ENCODE results near the gene TBL1X.

TBL1X gene

GRCh38 chrX:9628779-9629493 lies 164.1 kb downstream of the TBL1X start:
- no peak for DNase-seq (ENCODE audit: low spot score)

GRCh38 chrX:9634551-9634950 lies 169.7 kb downstream of the TBL1X start:
- no peak for DNase-seq (ENCODE audit: low spot score)

- DNase-seq (ENCODE audit: low spot score) = no peak
These were observed 170.5 kb downstream of the TBL1X start for GRCh38 chrX:9635368-9635767.

- DNase-seq (ENCODE audit: low spot score) = no peak
These were observed 170.9 kb downstream of the TBL1X start for GRCh38 chrX:9635803-9636202.

GRCh38 chrX:9638871-9639270 lies 174.0 kb downstream of the TBL1X start:
- no peak for DNase-seq (ENCODE audit: low spot score)

- DNase-seq (ENCODE audit: low spot score) = no peak
These were observed 177.6 kb downstream of the TBL1X start for GRCh38 chrX:9642270-9642995.

GRCh38 chrX:9643807-9644206 lies 178.9 kb downstream of the TBL1X start:
- no peak for DNase-seq (ENCODE audit: low spot score)

- no peak for DNase-seq (ENCODE audit: low spot score)
These were observed 179.5 kb downstream of the TBL1X start for GRCh38 chrX:9644335-9644734.

GRCh38 chrX:9646471-9647224 lies 181.8 kb downstream of the TBL1X start:
- no peak for DNase-seq (ENCODE audit: low spot score)

- DNase-seq (ENCODE audit: low spot score) = no peak
These were observed 182.6 kb downstream of the TBL1X start for GRCh38 chrX:9647431-9647830.

GRCh38 chrX:9650091-9650490 lies 185.2 kb downstream of the TBL1X start:
- no peak for DNase-seq (ENCODE audit: low spot score)

GRCh38 chrX:9651737-9652136 lies 186.9 kb downstream of the TBL1X start:
- DNase-seq (ENCODE audit: low spot score) = no peak

GRCh38 chrX:9654929-9655328 lies 190.1 kb downstream of the TBL1X start:
- DNase-seq (ENCODE audit: low spot score) = no peak

GRCh38 chrX:9656277-9656676 lies 191.4 kb downstream of the TBL1X start:
- no peak for DNase-seq (ENCODE audit: low spot score)

- DNase-seq (ENCODE audit: low spot score) = no peak
These were observed 192.0 kb downstream of the TBL1X start for GRCh38 chrX:9656871-9657270.

GRCh38 chrX:9657590-9658256 lies 192.9 kb downstream of the TBL1X start:
- DNase-seq (ENCODE audit: low spot score) = no peak

GRCh38 chrX:9658409-9658808 lies 193.6 kb downstream of the TBL1X start:
- no peak for DNase-seq (ENCODE audit: low spot score)

- no peak for DNase-seq (ENCODE audit: low spot score)
These were observed 194.8 kb downstream of the TBL1X start for GRCh38 chrX:9659571-9660195.

GRCh38 chrX:9662148-9662547 lies 197.3 kb downstream of the TBL1X start:
- DNase-seq (ENCODE audit: low spot score) = no peak

- DNase-seq (ENCODE audit: low spot score) = no peak
These were observed 198.4 kb downstream of the TBL1X start for GRCh38 chrX:9663216-9663615.

- no peak for DNase-seq (ENCODE audit: low spot score)
These were observed 199.4 kb downstream of the TBL1X start for GRCh38 chrX:9664224-9664623.

- no peak for DNase-seq (ENCODE audit: low spot score)
These were observed 200.3 kb downstream of the TBL1X start for GRCh38 chrX:9665113-9665512.
